HG02610 (cell line): ENCODE measurements around the gene XXYLT1.

ENCODE experiments used
- ATAC-seq: cut with Tn5 transposase; IDR thresholded peaks from one replicate; pipeline ENCODE4 v1.9.1; 2021; ENCODE audit warnings: mild to moderate bottlenecking, moderate library complexity; ENCODE audit not compliant: unreplicated experiment

Gene XXYLT1

GRCh38 chr3:195071011-195071728 is 199.8 kb downstream of the XXYLT1 start:
- ATAC-seq: no peak

GRCh38 chr3:195070336-195070735 is 200.6 kb downstream of the XXYLT1 start:
- ATAC-seq: no peak

- no peak for ATAC-seq
These were observed 201.3 kb downstream of the XXYLT1 start for GRCh38 chr3:195069501-195070251.

GRCh38 chr3:195068084-195069080 is 202.6 kb downstream of the XXYLT1 start:
- no peak for ATAC-seq

GRCh38 chr3:195066441-195066841 is 204.5 kb downstream of the XXYLT1 start:
- no peak for ATAC-seq

- ATAC-seq: no peak
These were observed 205.1 kb downstream of the XXYLT1 start for GRCh38 chr3:195065864-195066185.

- no peak for ATAC-seq
These were observed 205.7 kb downstream of the XXYLT1 start for GRCh38 chr3:195065142-195065863.

GRCh38 chr3:195064300-195064931 is 206.5 kb downstream of the XXYLT1 start:
- no peak for ATAC-seq

- no peak for ATAC-seq
These were observed 207.3 kb downstream of the XXYLT1 start for GRCh38 chr3:195063581-195064193.

GRCh38 chr3:195062866-195063540 is 208.0 kb downstream of the XXYLT1 start:
- ATAC-seq: no peak

GRCh38 chr3:195061756-195062655 is 209.0 kb downstream of the XXYLT1 start:
- no peak for ATAC-seq

- ATAC-seq: no peak
These were observed 210.2 kb downstream of the XXYLT1 start for GRCh38 chr3:195060531-195061291.

- ATAC-seq: no peak
These were observed 210.8 kb downstream of the XXYLT1 start for GRCh38 chr3:195060217-195060481.

GRCh38 chr3:195059471-195060216 is 211.3 kb downstream of the XXYLT1 start:
- ATAC-seq: no peak

- no peak for ATAC-seq
These were observed 212.0 kb downstream of the XXYLT1 start for GRCh38 chr3:195059006-195059350.

- no peak for ATAC-seq
These were observed 212.5 kb downstream of the XXYLT1 start for GRCh38 chr3:195058336-195059005.

GRCh38 chr3:195057716-195058115 is 213.2 kb downstream of the XXYLT1 start:
- no peak for ATAC-seq
